ENCODE measurements around the gene CHRNA1.

DNA sequence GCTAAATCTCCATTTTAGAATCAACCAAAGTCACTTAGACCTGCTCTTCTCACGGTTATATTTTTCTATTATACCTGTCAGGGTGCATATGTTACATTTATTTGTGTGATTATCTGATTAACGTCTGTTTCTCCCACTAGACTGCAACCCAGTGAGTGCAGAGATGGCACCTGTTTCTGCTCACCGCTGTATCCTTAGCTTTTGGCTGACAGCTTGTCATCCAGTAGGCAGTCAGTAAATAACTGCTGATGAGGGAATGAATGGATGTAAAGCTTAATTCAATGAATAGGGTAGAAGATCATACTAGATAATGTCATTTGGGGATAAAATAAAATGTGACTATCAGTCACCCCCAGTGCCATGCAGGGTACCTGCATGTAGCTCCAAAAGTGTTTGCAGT lies 6.9 kb upstream of the CHRNA1 start:
- TF ChIP-seq, protein P1, sequence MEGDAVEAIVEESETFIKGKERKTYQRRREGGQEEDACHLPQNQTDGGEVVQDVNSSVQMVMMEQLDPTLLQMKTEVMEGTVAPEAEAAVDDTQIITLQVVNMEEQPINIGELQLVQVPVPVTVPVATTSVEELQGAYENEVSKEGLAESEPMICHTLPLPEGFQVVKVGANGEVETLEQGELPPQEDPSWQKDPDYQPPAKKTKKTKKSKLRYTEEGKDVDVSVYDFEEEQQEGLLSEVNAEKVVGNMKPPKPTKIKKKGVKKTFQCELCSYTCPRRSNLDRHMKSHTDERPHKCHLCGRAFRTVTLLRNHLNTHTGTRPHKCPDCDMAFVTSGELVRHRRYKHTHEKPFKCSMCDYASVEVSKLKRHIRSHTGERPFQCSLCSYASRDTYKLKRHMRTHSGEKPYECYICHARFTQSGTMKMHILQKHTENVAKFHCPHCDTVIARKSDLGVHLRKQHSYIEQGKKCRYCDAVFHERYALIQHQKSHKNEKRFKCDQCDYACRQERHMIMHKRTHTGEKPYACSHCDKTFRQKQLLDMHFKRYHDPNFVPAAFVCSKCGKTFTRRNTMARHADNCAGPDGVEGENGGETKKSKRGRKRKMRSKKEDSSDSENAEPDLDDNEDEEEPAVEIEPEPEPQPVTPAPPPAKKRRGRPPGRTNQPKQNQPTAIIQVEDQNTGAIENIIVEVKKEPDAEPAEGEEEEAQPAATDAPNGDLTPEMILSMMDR (conservative IDR thresholded peaks at IDR 0.05; ENCODE audit: low read depth in 2 of 2): no peak
- TF ChIP-seq, protein P2, sequence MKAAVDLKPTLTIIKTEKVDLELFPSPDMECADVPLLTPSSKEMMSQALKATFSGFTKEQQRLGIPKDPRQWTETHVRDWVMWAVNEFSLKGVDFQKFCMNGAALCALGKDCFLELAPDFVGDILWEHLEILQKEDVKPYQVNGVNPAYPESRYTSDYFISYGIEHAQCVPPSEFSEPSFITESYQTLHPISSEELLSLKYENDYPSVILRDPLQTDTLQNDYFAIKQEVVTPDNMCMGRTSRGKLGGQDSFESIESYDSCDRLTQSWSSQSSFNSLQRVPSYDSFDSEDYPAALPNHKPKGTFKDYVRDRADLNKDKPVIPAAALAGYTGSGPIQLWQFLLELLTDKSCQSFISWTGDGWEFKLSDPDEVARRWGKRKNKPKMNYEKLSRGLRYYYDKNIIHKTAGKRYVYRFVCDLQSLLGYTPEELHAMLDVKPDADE (IDR thresholded peaks at IDR 0.05): no peak
- TF ChIP-seq POLR2AphosphoS5 (IDR thresholded peaks at IDR 0.05; ENCODE audit: low read depth) (no peak), EZH2 (IDR thresholded peaks at IDR 0.05; ENCODE audit: low read depth, unreplicated experiment) (no peak), JUNB (IDR thresholded peaks at IDR 0.05; ENCODE audit: unreplicated experiment) (no peak), EZH2phosphoT487 (IDR thresholded peaks at IDR 0.05; ENCODE audit: unreplicated experiment) (no peak), ZNF114 (CRISPR knock-in tag; IDR thresholded peaks at IDR 0.05) (no peak), ZNF331 (CRISPR knock-in tag; IDR thresholded peaks at IDR 0.05; ENCODE audit: low read depth) (no peak), CREB1 (CRISPR knock-in tag; IDR thresholded peaks at IDR 0.05; ENCODE audit: low read depth) (no peak), NANOG (IDR thresholded peaks at IDR 0.05; ENCODE audit: borderline replicate concordance) (no peak), STAT1 (IDR thresholded peaks at IDR 0.05; ENCODE audit: unreplicated experiment) (no peak)
- TF ChIP-seq, protein P3, sequence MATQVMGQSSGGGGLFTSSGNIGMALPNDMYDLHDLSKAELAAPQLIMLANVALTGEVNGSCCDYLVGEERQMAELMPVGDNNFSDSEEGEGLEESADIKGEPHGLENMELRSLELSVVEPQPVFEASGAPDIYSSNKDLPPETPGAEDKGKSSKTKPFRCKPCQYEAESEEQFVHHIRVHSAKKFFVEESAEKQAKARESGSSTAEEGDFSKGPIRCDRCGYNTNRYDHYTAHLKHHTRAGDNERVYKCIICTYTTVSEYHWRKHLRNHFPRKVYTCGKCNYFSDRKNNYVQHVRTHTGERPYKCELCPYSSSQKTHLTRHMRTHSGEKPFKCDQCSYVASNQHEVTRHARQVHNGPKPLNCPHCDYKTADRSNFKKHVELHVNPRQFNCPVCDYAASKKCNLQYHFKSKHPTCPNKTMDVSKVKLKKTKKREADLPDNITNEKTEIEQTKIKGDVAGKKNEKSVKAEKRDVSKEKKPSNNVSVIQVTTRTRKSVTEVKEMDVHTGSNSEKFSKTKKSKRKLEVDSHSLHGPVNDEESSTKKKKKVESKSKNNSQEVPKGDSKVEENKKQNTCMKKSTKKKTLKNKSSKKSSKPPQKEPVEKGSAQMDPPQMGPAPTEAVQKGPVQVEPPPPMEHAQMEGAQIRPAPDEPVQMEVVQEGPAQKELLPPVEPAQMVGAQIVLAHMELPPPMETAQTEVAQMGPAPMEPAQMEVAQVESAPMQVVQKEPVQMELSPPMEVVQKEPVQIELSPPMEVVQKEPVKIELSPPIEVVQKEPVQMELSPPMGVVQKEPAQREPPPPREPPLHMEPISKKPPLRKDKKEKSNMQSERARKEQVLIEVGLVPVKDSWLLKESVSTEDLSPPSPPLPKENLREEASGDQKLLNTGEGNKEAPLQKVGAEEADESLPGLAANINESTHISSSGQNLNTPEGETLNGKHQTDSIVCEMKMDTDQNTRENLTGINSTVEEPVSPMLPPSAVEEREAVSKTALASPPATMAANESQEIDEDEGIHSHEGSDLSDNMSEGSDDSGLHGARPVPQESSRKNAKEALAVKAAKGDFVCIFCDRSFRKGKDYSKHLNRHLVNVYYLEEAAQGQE (IDR thresholded peaks at IDR 0.05; ENCODE audit: unreplicated experiment): no peak
- TF ChIP-seq, protein P4, sequence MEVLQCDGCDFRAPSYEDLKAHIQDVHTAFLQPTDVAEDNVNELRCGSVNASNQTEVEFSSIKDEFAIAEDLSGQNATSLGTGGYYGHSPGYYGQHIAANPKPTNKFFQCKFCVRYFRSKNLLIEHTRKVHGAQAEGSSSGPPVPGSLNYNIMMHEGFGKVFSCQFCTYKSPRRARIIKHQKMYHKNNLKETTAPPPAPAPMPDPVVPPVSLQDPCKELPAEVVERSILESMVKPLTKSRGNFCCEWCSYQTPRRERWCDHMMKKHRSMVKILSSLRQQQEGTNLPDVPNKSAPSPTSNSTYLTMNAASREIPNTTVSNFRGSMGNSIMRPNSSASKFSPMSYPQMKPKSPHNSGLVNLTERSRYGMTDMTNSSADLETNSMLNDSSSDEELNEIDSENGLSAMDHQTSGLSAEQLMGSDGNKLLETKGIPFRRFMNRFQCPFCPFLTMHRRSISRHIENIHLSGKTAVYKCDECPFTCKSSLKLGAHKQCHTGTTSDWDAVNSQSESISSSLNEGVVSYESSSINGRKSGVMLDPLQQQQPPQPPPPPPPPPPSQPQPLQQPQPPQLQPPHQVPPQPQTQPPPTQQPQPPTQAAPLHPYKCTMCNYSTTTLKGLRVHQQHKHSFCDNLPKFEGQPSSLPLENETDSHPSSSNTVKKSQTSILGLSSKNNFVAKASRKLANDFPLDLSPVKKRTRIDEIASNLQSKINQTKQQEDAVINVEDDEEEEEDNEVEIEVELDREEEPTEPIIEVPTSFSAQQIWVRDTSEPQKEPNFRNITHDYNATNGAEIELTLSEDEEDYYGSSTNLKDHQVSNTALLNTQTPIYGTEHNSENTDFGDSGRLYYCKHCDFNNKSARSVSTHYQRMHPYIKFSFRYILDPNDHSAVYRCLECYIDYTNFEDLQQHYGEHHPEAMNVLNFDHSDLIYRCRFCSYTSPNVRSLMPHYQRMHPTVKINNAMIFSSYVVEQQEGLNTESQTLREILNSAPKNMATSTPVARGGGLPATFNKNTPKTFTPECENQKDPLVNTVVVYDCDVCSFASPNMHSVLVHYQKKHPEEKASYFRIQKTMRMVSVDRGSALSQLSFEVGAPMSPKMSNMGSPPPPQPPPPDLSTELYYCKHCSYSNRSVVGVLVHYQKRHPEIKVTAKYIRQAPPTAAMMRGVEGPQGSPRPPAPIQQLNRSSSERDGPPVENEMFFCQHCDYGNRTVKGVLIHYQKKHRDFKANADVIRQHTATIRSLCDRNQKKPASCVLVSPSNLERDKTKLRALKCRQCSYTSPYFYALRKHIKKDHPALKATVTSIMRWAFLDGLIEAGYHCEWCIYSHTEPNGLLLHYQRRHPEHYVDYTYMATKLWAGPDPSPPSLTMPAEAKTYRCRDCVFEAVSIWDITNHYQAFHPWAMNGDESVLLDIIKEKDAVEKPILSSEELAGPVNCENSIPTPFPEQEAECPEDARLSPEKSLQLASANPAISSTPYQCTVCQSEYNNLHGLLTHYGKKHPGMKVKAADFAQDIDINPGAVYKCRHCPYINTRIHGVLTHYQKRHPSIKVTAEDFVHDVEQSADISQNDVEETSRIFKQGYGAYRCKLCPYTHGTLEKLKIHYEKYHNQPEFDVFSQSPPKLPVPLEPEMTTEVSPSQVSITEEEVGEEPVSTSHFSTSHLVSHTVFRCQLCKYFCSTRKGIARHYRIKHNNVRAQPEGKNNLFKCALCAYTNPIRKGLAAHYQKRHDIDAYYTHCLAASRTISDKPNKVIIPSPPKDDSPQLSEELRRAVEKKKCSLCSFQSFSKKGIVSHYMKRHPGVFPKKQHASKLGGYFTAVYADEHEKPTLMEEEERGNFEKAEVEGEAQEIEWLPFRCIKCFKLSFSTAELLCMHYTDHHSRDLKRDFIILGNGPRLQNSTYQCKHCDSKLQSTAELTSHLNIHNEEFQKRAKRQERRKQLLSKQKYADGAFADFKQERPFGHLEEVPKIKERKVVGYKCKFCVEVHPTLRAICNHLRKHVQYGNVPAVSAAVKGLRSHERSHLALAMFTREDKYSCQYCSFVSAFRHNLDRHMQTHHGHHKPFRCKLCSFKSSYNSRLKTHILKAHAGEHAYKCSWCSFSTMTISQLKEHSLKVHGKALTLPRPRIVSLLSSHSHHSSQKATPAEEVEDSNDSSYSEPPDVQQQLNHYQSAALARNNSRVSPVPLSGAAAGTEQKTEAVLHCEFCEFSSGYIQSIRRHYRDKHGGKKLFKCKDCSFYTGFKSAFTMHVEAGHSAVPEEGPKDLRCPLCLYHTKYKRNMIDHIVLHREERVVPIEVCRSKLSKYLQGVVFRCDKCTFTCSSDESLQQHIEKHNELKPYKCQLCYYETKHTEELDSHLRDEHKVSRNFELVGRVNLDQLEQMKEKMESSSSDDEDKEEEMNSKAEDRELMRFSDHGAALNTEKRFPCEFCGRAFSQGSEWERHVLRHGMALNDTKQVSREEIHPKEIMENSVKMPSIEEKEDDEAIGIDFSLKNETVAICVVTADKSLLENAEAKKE (CRISPR knock-in tag; IDR thresholded peaks at IDR 0.05): no peak

Data from GM23338 (cell line).